ENCODE measurements around the gene NRTN.

NRTN gene

GRCh38 chr19:5864725-5865486 lies 60.0 kb downstream of the NRTN start:
- no peak for TF ChIP-seq TAF1 (IDR thresholded peaks at IDR 0.05; ENCODE audit: borderline replicate concordance, insufficient read depth, low read length)
- TF ChIP-seq POLR2AphosphoS5 (IDR thresholded peaks at IDR 0.05; ENCODE audit: low read depth, low read length): no peak
- TF ChIP-seq REST (IDR thresholded peaks at IDR 0.05; ENCODE audit: insufficient read depth in 1 of 2, low read depth in 2 of 2, low read length in 2 of 2): no peak
- no peak for TF ChIP-seq SIN3A (IDR thresholded peaks at IDR 0.05; ENCODE audit: borderline replicate concordance, insufficient read depth, low read length)
- no peak for TF ChIP-seq FOXP2 (optimal IDR thresholded peaks at IDR 0.05; ENCODE audit: borderline replicate concordance, extremely low read depth, extremely low read length, insufficient read depth)

- no peak for TF ChIP-seq FOXP2 (optimal IDR thresholded peaks at IDR 0.05; ENCODE audit: borderline replicate concordance, extremely low read depth, extremely low read length, insufficient read depth)
- TF ChIP-seq REST (IDR thresholded peaks at IDR 0.05; ENCODE audit: insufficient read depth in 1 of 2, low read depth in 2 of 2, low read length in 2 of 2): no peak
- no peak for TF ChIP-seq SIN3A (IDR thresholded peaks at IDR 0.05; ENCODE audit: borderline replicate concordance, insufficient read depth, low read length)
- no peak for TF ChIP-seq TAF1 (IDR thresholded peaks at IDR 0.05; ENCODE audit: borderline replicate concordance, insufficient read depth, low read length)
- no peak for TF ChIP-seq POLR2AphosphoS5 (IDR thresholded peaks at IDR 0.05; ENCODE audit: low read depth, low read length)
These were observed 60.9 kb downstream of the NRTN start for GRCh38 chr19:5865772-5866171.

- TF ChIP-seq REST (IDR thresholded peaks at IDR 0.05; ENCODE audit: insufficient read depth in 1 of 2, low read depth in 2 of 2, low read length in 2 of 2): no peak
These were observed 62.6 kb downstream of the NRTN start for GRCh38 chr19:5867201-5868136.

GRCh38 chr19:5870986-5871394 lies 66.1 kb downstream of the NRTN start:
- no peak for TF ChIP-seq SIN3A (IDR thresholded peaks at IDR 0.05; ENCODE audit: borderline replicate concordance, insufficient read depth, low read length)

GRCh38 chr19:5873617-5874199 lies 68.8 kb downstream of the NRTN start:
- no peak for TF ChIP-seq FOXP2 (optimal IDR thresholded peaks at IDR 0.05; ENCODE audit: borderline replicate concordance, extremely low read depth, extremely low read length, insufficient read depth)
- TF ChIP-seq SIN3A (IDR thresholded peaks at IDR 0.05; ENCODE audit: borderline replicate concordance, insufficient read depth, low read length): no peak
- TF ChIP-seq POLR2AphosphoS5 (IDR thresholded peaks at IDR 0.05; ENCODE audit: low read depth, low read length): no peak
- no peak for TF ChIP-seq TAF1 (IDR thresholded peaks at IDR 0.05; ENCODE audit: borderline replicate concordance, insufficient read depth, low read length)

- no peak for TF ChIP-seq REST (IDR thresholded peaks at IDR 0.05; ENCODE audit: insufficient read depth in 1 of 2, low read depth in 2 of 2, low read length in 2 of 2)
- no peak for TF ChIP-seq POLR2AphosphoS5 (IDR thresholded peaks at IDR 0.05; ENCODE audit: low read depth, low read length)
- TF ChIP-seq SIN3A (IDR thresholded peaks at IDR 0.05; ENCODE audit: borderline replicate concordance, insufficient read depth, low read length): no peak
- no peak for TF ChIP-seq FOXP2 (optimal IDR thresholded peaks at IDR 0.05; ENCODE audit: borderline replicate concordance, extremely low read depth, extremely low read length, insufficient read depth)
- TF ChIP-seq TAF1 (IDR thresholded peaks at IDR 0.05; ENCODE audit: borderline replicate concordance, insufficient read depth, low read length): no peak
These were observed 72.6 kb downstream of the NRTN start for GRCh38 chr19:5877427-5877826.

All from PFSK-1 (cell line).